ENCODE measurements around the gene EIF3L.

Gene EIF3L

DNA sequence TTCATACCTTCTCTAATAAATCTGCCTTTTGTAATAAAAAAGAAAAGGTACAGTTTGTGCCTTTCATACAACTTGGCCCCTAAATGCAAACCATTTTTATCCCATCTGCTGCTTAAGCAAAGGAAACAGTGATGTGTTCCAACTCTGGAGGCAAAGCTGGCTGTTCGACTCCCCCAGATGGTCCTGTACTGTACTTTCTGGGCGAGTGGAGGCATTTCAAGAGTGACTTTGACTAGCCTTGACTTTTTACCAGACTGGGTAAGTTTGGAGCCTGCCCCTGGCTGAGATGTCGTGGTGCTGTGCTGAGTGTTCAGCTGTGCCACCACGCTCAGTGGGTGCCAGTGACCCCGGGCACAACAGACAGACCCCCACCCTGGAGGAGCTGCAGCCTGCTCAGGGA lies 67.1 kb downstream of the EIF3L start:
- Histone ChIP-seq H3K4me3 (replicated peaks; ENCODE audit: insufficient read depth, low read length) (no peak overlapping the region), H3K27me3 (ENCODE audit: insufficient read depth, poor library complexity, severe bottlenecking) (no peaks in the 10 kb centered on the region), H3K27ac (replicated peaks) (no peak overlapping the region)
- DNase-seq (ENCODE audit: low read depth in 1 of 2, low spot score in 1 of 2), result no peak
- TF ChIP-seq, protein P1, sequence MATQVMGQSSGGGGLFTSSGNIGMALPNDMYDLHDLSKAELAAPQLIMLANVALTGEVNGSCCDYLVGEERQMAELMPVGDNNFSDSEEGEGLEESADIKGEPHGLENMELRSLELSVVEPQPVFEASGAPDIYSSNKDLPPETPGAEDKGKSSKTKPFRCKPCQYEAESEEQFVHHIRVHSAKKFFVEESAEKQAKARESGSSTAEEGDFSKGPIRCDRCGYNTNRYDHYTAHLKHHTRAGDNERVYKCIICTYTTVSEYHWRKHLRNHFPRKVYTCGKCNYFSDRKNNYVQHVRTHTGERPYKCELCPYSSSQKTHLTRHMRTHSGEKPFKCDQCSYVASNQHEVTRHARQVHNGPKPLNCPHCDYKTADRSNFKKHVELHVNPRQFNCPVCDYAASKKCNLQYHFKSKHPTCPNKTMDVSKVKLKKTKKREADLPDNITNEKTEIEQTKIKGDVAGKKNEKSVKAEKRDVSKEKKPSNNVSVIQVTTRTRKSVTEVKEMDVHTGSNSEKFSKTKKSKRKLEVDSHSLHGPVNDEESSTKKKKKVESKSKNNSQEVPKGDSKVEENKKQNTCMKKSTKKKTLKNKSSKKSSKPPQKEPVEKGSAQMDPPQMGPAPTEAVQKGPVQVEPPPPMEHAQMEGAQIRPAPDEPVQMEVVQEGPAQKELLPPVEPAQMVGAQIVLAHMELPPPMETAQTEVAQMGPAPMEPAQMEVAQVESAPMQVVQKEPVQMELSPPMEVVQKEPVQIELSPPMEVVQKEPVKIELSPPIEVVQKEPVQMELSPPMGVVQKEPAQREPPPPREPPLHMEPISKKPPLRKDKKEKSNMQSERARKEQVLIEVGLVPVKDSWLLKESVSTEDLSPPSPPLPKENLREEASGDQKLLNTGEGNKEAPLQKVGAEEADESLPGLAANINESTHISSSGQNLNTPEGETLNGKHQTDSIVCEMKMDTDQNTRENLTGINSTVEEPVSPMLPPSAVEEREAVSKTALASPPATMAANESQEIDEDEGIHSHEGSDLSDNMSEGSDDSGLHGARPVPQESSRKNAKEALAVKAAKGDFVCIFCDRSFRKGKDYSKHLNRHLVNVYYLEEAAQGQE (IDR thresholded peaks at IDR 0.05; ENCODE audit: insufficient replicate concordance, low read depth), result no peak
- TF ChIP-seq GABPA (IDR thresholded peaks at IDR 0.05; ENCODE audit: low read depth), result no peak
- TF ChIP-seq, protein P2, sequence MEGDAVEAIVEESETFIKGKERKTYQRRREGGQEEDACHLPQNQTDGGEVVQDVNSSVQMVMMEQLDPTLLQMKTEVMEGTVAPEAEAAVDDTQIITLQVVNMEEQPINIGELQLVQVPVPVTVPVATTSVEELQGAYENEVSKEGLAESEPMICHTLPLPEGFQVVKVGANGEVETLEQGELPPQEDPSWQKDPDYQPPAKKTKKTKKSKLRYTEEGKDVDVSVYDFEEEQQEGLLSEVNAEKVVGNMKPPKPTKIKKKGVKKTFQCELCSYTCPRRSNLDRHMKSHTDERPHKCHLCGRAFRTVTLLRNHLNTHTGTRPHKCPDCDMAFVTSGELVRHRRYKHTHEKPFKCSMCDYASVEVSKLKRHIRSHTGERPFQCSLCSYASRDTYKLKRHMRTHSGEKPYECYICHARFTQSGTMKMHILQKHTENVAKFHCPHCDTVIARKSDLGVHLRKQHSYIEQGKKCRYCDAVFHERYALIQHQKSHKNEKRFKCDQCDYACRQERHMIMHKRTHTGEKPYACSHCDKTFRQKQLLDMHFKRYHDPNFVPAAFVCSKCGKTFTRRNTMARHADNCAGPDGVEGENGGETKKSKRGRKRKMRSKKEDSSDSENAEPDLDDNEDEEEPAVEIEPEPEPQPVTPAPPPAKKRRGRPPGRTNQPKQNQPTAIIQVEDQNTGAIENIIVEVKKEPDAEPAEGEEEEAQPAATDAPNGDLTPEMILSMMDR (IDR thresholded peaks at IDR 0.05; ENCODE audit: insufficient read depth, low read length), result no peak
- no peak for TF ChIP-seq POLR2AphosphoS5 (IDR thresholded peaks at IDR 0.05; ENCODE audit: low read depth)
- TF ChIP-seq SPI1 (IDR thresholded peaks at IDR 0.05; ENCODE audit: borderline replicate concordance, low read depth), result no peak

DNA sequence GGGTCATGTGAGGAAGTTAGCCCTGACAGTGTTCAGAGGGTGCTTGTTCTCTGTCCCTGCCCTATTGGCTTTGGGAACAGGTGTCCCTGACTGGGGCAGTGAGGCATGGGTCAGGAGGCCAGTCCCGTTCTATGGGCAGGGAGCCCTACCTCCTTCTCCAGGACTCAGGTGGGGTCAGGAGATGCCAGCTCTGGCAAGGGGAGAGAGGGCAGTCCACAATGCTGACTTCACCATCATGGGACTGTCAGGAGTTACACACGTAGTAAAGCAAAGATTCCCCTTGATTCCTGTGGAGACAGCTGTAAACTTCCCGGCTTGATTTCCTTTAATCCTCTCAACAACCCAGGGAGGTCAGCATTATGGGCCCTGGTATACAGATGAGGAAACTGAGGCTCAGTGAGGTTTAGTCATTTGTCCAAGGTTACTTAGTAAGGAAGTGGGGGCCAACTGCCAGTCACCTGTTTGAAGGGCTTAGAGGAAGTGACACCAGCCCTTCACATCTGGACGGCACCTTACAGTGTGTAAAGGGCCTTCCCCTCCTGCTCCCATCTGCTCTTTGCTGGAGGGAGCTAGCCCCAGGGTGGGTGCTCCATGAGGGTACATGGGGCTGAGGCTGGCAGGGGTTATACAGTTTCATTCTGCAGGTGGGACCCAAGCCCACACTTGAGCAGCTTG lies 68.8 kb downstream of the EIF3L start:
- no peaks in the 10 kb centered on the region for H3K27me3 ChIP-seq (ENCODE audit: insufficient read depth, poor library complexity, severe bottlenecking)
- TF ChIP-seq, protein P2 (IDR thresholded peaks at IDR 0.05; ENCODE audit: insufficient read depth, low read length), result no peak
- TF ChIP-seq, protein P1 (IDR thresholded peaks at IDR 0.05; ENCODE audit: insufficient replicate concordance, low read depth), result no peak
- TF ChIP-seq GABPA (IDR thresholded peaks at IDR 0.05; ENCODE audit: low read depth) (no peak), SPI1 (IDR thresholded peaks at IDR 0.05; ENCODE audit: borderline replicate concordance, low read depth) (peak; percentile 50; the same call in 1 of the 2 replicates), POLR2AphosphoS5 (IDR thresholded peaks at IDR 0.05; ENCODE audit: low read depth) (no peak)
- peak in 1 of 2 experiments; percentile 29 for DNase-seq (ENCODE audit: low read depth in 1 of 2, low spot score in 1 of 2)
- no peak overlapping the region for H3K27ac ChIP-seq (replicated peaks)
- no peak overlapping the region for H3K4me3 ChIP-seq (replicated peaks; ENCODE audit: insufficient read depth, low read length)

DNA sequence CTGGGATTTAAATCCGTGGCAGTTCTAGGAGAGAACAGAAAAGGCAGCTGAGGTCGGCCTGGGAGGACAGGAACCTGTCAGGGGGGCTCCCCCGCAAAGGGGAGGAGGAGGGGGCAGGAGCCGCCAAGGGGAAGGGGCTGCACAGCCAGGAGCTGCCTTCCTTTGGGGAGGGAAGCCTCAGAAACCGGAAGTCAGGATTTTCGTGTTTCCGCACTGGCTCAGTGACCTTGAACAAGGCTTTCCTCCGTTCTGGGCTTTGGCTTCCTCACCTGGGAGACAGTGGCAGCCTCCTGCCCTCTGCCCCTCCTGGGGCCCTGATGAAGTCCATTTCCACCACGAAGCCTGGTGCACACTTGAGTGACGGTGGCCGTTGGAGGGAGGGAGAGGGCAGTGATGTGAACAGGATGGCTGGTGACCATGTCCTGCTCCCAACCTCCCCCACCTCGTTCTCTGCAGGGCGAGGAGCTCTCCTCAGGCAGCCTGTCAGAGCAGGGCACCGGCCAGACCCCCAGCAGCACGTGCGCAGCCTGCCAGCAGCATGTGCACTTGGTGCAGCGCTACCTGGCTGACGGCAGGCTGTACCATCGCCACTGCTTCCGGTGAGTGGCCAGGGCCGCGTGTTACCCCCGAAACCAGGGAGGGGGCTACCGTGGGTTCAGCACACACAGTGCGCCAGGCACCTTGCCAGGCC lies 69.5 kb downstream of the EIF3L start:
- H3K27ac ChIP-seq (replicated peaks), result no peak overlapping the region
- no peak overlapping the region for H3K4me3 ChIP-seq (replicated peaks; ENCODE audit: insufficient read depth, low read length)
- no peak for DNase-seq (ENCODE audit: low read depth in 1 of 2, low spot score in 1 of 2)
- TF ChIP-seq POLR2AphosphoS5 (IDR thresholded peaks at IDR 0.05; ENCODE audit: low read depth), result no peak
- TF ChIP-seq SPI1 (IDR thresholded peaks at IDR 0.05; ENCODE audit: borderline replicate concordance, low read depth), result peak; percentile 15; the same call in 1 of the 2 replicates
- no peaks in the 10 kb centered on the region for H3K27me3 ChIP-seq (ENCODE audit: insufficient read depth, poor library complexity, severe bottlenecking)

DNA sequence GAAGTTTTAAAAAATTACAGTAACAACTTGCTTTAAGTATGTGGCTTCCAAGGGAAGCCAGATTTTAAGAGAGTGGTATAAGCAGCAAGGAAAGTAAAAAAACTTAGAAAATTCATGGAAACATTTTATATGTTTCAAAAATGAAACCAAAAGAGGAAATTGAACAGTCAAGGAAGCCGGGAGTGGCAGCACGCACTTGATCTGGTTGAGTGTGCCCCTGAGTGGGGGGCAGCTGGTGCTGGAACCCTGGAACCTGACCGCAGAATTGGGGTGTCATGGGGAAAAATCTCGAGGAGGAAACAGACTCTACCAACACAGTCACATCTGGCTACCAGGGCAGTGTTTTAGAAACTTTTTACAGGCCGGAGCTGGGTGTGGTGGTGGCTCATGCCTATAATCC lies 70.9 kb downstream of the EIF3L start:
- no peak for TF ChIP-seq GABPA (IDR thresholded peaks at IDR 0.05; ENCODE audit: low read depth)
- TF ChIP-seq, protein P1 (IDR thresholded peaks at IDR 0.05; ENCODE audit: insufficient replicate concordance, low read depth), result no peak
- TF ChIP-seq POLR2AphosphoS5 (IDR thresholded peaks at IDR 0.05; ENCODE audit: low read depth), result no peak
- TF ChIP-seq SPI1 (IDR thresholded peaks at IDR 0.05; ENCODE audit: borderline replicate concordance, low read depth), result no peak
- TF ChIP-seq, protein P2 (IDR thresholded peaks at IDR 0.05; ENCODE audit: insufficient read depth, low read length), result no peak
- Histone ChIP-seq H3K4me3 (replicated peaks; ENCODE audit: insufficient read depth, low read length) (no peak overlapping the region), H3K27ac (replicated peaks) (peak overlapping the region; percentile 41), H3K27me3 (ENCODE audit: insufficient read depth, poor library complexity, severe bottlenecking) (no peaks in the 10 kb centered on the region)
- peak in 1 of 2 experiments; percentile 22 for DNase-seq (ENCODE audit: low read depth in 1 of 2, low spot score in 1 of 2)
